Measurements from ENCODE around the gene BLACAT1.

GRCh38 chr1:205451202-205451601, 4.6 kb downstream of the BLACAT1 start:
- TF ChIP-seq, protein P1, sequence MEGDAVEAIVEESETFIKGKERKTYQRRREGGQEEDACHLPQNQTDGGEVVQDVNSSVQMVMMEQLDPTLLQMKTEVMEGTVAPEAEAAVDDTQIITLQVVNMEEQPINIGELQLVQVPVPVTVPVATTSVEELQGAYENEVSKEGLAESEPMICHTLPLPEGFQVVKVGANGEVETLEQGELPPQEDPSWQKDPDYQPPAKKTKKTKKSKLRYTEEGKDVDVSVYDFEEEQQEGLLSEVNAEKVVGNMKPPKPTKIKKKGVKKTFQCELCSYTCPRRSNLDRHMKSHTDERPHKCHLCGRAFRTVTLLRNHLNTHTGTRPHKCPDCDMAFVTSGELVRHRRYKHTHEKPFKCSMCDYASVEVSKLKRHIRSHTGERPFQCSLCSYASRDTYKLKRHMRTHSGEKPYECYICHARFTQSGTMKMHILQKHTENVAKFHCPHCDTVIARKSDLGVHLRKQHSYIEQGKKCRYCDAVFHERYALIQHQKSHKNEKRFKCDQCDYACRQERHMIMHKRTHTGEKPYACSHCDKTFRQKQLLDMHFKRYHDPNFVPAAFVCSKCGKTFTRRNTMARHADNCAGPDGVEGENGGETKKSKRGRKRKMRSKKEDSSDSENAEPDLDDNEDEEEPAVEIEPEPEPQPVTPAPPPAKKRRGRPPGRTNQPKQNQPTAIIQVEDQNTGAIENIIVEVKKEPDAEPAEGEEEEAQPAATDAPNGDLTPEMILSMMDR (IDR thresholded peaks at IDR 0.05): no peak
- no peak for TF ChIP-seq POLR2AphosphoS5 (IDR thresholded peaks at IDR 0.05)

Measured in gastroesophageal sphincter (tissue), 3 donors.